Sigmoid colon (tissue), 3 donors: ENCODE measurements around the gene AEBP1.

Experiments
- CTCF ChIP-seq, 4 experiments: fragments of 450-650 bp in 3 of 4; fragments of 200-600 bp in 1 of 4; IDR thresholded peaks; one replicate each; pipeline ENCODE4 v1.5.1; 2016 to 2019; ENCODE audit warnings: antibody characterized with exemption in 4 of 4, mild to moderate bottlenecking in 3 of 4, moderate library complexity in 2 of 4
- POLR2A ChIP-seq, 2 donors: fragments of 450-650 bp; IDR thresholded peaks; one replicate each; pipeline ENCODE4 v1.6.1; 2016; ENCODE audit warnings: antibody characterized with exemption in 2 of 2, mild to moderate bottlenecking in 2 of 2, moderate library complexity in 2 of 2

- no peak for TF ChIP-seq POLR2A (IDR thresholded peaks at IDR 0.05)
- no peak for TF ChIP-seq CTCF (IDR thresholded peaks at IDR 0.05)
Measured at GRCh38 chr7:44134943-44135628, 30.9 kb downstream of the AEBP1 start.
